CMK (cell line): ENCODE measurements around the gene SIGLEC11.
"Not testable (repeated sequence)": the region's sequence is repeated elsewhere in the genome, so short reads cannot be mapped to it uniquely, and the experiment has no call there.

Experiments
- DNase-seq: peaks from one replicate; pipeline ENCODE4 v3.0.0-alpha.2; 2010; ENCODE audit warnings: low read depth

The SIGLEC11 gene

GRCh38 chr19:49924881-49925210, 36.1 kb downstream of the SIGLEC11 start:
- DNase-seq: not testable (repeated sequence)

DNA sequence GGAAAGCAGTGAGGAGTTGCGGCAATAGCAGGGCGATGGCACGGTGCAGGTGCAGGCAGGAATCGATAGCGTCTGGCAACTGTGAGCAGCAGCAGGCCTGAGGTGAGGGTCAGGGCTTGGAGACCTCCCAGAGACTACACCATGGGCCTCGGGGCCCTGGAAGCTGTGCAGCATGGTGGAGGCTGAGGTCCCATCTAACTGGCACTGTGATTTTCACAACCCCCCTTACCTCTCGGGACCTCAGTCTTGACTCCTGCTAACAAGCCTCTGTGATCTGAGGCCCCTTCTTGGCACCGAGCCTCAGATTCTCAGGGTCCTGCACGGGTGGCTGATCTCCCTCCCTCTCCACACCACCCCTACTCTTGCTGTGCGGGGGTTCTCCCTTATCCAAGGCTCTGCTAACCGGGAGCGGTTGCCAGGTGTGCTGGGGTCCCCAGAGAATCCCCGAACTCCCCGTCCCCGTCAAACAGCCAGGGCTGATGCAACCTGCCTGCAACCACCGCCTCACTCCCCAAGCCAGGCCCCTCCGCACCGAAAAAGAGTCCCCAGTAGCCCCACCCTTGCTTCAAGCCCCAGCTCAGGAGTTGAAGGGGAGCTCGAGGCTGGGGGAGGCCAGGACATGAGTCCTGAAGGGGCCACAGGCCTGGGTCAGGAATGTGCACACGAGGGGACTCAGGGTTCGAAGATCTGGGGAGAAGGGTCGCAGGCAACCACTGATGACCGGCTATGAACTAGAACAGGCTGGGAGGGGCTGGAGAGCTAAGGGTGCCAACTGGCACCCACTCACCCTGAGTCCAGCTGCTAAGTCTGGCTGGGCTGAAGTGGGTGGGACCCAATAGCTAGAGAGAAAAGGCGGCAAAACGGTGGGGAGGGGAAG, 36.7 kb downstream of the SIGLEC11 start:
- no peak for DNase-seq

- DNase-seq: no peak
These were observed 37.6 kb downstream of the SIGLEC11 start for GRCh38 chr19:49923055-49924003.

- DNase-seq: no peak
These were observed 38.8 kb downstream of the SIGLEC11 start for GRCh38 chr19:49921871-49922795.

DNA sequence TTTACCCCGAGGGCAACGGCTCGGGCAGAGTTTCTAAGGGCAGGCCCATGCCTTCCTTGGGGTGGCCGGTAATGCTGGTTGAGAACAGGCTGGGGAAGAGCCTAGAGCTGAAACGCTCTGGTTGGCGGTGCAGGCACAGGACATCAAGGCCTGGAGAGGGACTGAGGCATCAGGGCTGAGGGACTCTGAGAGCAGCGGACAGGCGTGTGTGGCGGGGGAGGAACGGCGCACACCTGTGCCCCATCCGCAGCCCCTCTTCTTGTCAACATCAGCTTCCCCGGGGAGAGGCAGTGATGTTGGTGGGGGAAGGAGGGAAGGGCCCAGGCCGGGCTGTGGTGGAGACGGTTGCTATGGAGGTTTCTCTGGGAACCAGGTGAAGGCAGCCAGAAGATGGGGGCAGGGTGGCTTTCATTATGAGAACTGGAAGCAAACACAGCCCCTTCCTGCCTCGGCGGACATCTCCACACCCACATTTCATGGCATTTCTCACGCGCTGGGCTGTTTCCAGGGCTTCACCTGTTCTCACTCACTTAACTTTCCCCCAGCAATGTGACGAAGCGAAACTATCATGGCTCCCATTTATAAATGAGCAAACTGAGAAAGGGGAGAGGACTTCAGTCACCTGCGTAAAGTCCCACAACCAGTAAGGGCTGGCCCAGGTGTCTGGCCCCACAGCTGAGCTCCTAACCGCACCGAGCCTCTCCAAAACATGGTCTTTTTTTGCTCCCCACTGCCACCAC, 40.2 kb downstream of the SIGLEC11 start:
- DNase-seq: no peak

DNA sequence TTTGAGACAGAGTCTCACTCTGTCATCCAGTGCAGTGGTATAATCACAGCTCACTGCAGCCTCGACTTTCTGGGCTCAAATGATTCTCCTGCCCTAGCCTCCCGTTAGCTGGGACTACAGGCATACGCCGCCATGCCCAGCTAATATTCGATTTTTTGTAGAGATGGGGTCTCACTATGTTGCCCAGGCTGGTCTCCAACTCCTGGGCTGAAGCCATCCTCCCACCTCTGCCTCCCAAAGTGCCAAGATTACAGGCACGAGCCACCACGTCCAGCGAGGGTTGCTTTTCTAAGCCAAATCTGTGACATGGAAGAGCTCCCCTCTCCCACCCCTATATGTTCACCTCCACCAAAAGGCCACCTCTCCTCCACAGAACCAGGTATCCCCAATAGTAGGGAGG, 42.9 kb downstream of the SIGLEC11 start:
- DNase-seq: no peak

- no peak for DNase-seq
These were observed 43.9 kb downstream of the SIGLEC11 start for GRCh38 chr19:49916839-49917733.

- no peak for DNase-seq
These were observed 45.7 kb downstream of the SIGLEC11 start for GRCh38 chr19:49915271-49915670.

GRCh38 chr19:49913720-49914119, 47.3 kb downstream of the SIGLEC11 start:
- no peak for DNase-seq

GRCh38 chr19:49912965-49913685, 47.8 kb downstream of the SIGLEC11 start:
- DNase-seq: no peak

DNA sequence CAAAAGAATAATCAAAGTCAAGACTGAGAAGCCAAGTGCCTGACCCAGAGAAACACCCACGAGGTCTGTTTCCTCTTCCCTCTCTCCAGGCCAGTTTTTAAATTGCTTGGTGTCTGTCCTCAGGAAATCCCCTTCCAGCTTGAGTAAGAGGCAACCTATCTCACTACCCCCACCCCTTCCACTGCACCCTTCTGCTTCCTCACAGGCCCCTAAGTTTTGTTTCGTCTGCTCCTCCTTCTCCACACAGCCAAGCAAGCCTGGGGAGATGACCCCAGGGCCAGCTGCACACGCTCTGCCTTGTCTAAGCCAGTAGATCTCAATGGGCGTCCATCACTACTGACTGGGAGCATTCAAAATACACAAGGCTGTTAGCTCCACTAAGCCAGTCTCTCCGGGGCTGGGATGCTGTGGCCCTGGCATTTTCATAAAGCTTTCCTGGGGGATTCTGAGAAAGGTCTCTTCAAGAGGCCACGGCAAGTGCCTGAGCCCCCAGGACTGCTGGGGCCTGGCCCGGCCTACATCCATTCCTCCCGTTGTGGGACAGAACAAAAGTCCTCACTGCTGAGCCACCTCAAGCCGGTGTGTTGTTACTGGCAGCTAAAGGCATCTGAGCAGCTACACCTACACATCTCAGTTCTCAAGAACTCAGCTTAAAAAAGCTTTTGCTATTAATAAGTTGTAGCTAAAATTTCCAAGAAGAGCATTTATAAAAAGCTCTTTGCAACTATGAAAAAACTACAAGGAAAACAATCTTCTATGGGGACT, 49.4 kb downstream of the SIGLEC11 start:
- peak; percentile 62 for DNase-seq

DNA sequence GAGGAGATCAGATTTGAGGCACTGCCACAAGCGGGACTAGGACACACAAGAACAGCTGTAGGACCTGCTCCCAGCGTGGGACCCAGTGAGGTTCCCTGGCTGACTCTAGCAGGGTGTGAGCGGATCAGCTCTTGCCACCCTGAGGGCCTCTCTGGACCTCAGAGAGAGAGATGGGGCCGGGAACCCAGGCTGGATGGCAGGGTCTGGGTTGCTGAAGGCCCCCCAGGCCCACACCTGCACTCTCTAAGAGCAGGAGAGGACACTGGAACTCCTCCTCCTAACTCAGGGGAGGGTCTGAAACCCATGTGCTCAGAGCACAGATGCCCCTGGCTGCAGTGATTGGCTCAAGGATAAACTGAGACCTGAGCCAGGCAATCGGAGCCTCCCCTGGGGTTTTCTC, 50.8 kb downstream of the SIGLEC11 start:
- DNase-seq: no peak

DNA sequence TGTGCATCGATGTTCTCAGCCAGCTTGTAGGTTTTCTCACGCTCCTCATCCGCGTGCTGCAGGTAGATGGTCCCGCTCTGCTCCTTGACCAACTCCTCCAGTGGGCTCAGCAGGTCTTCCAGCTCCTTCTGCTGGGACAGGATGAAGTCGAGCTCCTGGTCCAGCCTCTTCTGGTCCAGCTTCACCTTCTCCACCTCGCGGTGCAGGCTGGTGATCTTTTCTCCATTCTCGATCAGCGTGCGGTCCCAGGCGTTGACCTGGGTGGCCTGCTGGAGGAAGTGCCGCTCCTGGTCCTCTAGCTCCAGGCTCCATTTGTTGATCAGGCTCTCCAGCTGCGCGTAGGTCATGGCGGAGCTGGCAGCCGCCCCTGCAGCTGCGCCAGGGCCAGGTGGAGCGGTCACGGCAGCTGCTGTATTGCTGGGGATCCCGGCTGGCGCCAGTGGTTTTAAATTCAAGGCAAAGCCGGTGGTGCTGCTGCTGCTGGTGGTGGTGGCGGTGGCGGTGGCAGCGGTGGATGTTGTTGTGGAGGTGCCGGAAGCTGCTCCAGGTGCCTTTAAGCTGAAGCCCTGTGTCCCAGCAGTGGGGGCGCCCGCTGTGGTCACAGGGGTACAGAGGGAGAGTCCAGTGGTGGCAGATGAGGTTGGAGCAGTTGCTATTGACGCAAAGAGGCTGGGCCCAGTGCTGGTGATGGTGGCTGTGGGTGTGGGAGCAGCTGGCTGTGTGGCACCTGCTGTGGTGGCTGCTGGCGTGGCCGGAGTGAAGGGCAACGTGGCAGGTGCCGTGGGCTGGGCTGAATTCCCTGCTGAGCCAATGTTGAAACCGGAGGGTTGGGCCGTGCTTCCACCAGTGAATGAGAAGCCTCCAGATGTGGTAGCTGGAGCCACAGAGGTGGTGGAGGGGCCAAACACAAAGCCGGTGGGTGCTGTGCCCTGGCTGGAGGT, 52.2 kb downstream of the SIGLEC11 start:
- no peak for DNase-seq

DNA sequence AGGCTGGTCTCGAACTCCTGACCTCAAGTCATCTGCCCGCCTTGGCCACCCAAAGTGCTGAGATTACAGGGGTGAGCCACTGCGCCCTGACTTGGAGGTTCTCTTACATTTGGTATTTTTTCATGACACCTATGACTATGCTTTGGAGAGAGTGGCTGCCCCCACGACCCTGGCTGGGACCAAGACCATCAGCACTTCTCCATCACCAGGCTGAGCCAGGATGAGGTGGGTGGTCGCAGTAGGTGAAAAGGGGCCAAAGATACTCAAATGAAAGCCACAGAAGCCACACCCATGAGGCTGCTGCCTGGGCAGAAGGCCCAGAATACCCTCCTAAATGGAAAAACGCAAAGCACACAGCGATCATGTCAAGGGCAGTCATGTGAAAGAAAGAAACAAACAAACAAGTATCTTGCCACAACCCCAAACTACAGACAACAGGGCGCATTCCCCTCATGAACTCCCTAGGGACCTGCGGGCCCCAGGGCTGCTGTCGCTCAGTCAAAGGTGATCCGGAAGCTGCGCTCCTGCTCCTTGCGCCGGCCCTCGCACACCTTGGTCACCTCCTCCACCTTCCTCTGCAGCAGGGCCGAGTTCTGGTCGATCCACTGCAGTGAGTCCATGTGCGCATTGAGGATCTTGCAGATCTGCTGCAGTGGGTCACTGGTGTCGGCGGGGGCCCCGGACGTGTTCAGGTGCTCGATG, 53.1 kb downstream of the SIGLEC11 start:
- DNase-seq: no peak

- no peak for DNase-seq
These were observed 54.0 kb downstream of the SIGLEC11 start for GRCh38 chr19:49906879-49907564.

GRCh38 chr19:49904136-49904535, 56.8 kb downstream of the SIGLEC11 start:
- DNase-seq: no peak
